ENCODE measurements around the gene UBASH3A.

UBASH3A gene

GRCh38 chr21:42452401-42453223 is 48.9 kb downstream of the UBASH3A start:
- no peak for DNase-seq (ENCODE audit: low read depth)

- DNase-seq (ENCODE audit: low read depth), result no peak
These were observed 49.7 kb downstream of the UBASH3A start for GRCh38 chr21:42453224-42453985.

GRCh38 chr21:42453986-42454570 is 50.4 kb downstream of the UBASH3A start:
- DNase-seq (ENCODE audit: low read depth), result no peak

GRCh38 chr21:42454786-42455185 is 51.1 kb downstream of the UBASH3A start:
- DNase-seq (ENCODE audit: low read depth), result no peak

- DNase-seq (ENCODE audit: low read depth), result no peak
These were observed 51.5 kb downstream of the UBASH3A start for GRCh38 chr21:42455196-42455595.

GRCh38 chr21:42455754-42456440 is 52.2 kb downstream of the UBASH3A start:
- no peak for DNase-seq (ENCODE audit: low read depth)

GRCh38 chr21:42456457-42456856 is 52.8 kb downstream of the UBASH3A start:
- DNase-seq (ENCODE audit: low read depth), result no peak

GRCh38 chr21:42459082-42459460 is 55.4 kb downstream of the UBASH3A start:
- DNase-seq (ENCODE audit: low read depth), result no peak

- no peak for DNase-seq (ENCODE audit: low read depth)
These were observed 56.0 kb downstream of the UBASH3A start for GRCh38 chr21:42459546-42460215.

GRCh38 chr21:42460391-42461184 is 56.9 kb downstream of the UBASH3A start:
- DNase-seq (ENCODE audit: low read depth), result no peak

- DNase-seq (ENCODE audit: low read depth), result no peak
These were observed 57.5 kb downstream of the UBASH3A start for GRCh38 chr21:42461185-42461520.

- DNase-seq (ENCODE audit: low read depth), result no peak
These were observed 58.5 kb downstream of the UBASH3A start for GRCh38 chr21:42461881-42462877.

- peak; percentile 43 for DNase-seq (ENCODE audit: low read depth)
These were observed 60.3 kb downstream of the UBASH3A start for GRCh38 chr21:42463861-42464515.

- no peak for DNase-seq (ENCODE audit: low read depth)
These were observed 61.5 kb downstream of the UBASH3A start for GRCh38 chr21:42465008-42465802.

GRCh38 chr21:42465803-42466127 is 62.1 kb downstream of the UBASH3A start:
- no peak for DNase-seq (ENCODE audit: low read depth)

GRCh38 chr21:42466700-42467099 is 63.0 kb downstream of the UBASH3A start:
- DNase-seq (ENCODE audit: low read depth), result no peak

GRCh38 chr21:42467140-42467983 is 63.7 kb downstream of the UBASH3A start:
- no peak for DNase-seq (ENCODE audit: low read depth)

All from stimulated activated CD8-positive, alpha-beta memory T cell treated with anti-CD3 and anti-CD28 coated beads, Interleukin-7, amount 100 ng/mL, for 24 hours (primary cell).